HL-60/S4 (cell line): Measurements from ENCODE around the gene ZNF777.
"Not testable (repeated sequence)": the region's sequence is repeated elsewhere in the genome, so short reads cannot be mapped to it uniquely, and the experiment has no call there.

Experiments used
- in situ Hi-C: fragments of 300-500 bp; cut with MboI; formaldehyde crosslinking; loops from 2 replicates; pipeline ENCODE4 v1.14.3; 2022; ENCODE audit warnings: low sequenced_read_pairs

Gene ZNF777

DNA sequence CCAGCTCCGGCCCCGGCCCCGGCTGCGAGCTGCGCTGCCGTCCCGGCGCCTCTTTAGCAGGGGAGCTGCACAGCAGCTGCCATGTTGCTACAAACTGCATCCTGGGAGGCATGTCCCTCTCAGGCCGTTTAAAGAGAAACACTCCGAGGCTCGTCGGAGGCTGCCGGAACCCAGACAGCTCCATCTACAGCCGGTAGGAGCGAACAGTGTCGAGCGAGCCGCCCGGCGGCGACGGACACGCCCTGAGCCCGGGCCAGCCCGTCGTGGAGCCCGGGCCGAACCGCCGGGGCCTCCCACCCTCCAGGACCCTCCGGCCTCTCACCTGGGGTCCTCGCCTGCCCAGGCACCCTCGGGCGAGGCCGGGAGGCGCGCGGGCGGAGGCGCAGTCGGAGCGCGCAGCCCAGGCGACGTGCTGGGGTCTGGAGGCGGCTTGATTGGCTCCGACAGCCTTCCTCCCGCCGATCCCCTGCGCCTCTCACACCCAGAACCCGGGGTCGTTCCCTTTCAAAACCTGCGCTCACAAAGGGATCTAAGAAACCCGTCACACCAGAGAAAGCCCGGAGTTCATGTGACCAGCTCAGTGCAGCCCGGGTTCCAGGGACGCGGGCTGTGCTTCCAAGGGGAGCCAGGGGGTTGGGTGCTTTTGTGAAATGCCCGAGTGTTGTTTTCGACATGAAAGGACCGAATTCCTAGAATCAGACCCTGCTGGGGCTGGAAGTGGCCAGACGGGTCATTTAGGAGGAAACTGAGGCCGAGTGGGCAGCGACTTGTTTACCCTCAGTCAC lies at the start of gene ZNF777:
Gene ZNF777 (minus strand): TSS at position 570 of the 785 bp plus-strand sequence. CDS start 5,040 bp downstream, outside the sequence.
- in situ Hi-C loops, result no loop called here

DNA sequence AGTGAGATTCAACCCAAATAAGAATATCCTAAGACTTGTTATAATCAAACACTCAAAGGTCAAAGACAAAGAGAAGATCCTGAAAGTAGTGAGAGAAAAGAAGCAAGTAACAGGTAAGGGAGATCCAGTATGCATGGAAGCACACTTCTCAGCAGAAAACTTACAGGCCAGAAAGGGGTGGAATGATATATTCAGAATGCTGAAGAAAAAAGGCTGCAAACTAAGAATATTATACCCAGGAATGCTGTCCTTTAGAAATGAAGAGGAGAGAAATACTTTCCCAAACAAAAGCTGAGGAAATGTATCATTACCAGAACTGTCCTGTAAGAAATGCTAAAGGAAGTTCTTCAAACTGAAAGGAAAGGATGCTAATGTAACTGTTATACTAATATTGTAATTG lies 49.4 kb upstream of the ZNF777 start:
- in situ Hi-C loops, result no loop called here

DNA sequence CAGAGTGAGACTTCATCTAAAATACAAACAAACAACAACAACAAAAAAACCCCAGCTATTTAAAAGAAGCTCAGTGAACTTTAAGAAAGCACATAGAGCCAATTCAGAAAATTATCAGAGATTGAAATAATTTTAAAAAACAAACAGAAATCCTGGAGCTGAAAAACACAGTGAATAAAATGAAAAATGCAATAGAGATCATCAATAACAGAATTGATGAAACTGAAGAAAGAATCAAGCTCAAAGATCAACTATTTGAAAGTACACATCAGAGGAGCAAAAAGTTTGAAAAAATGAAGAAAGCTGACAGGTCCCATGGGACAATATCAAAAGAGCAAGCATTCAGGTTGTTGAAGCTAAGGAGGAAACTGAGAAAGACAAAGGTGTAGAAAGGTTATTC lies 48.9 kb upstream of the ZNF777 start:
- in situ Hi-C loops, result no loop called here

DNA sequence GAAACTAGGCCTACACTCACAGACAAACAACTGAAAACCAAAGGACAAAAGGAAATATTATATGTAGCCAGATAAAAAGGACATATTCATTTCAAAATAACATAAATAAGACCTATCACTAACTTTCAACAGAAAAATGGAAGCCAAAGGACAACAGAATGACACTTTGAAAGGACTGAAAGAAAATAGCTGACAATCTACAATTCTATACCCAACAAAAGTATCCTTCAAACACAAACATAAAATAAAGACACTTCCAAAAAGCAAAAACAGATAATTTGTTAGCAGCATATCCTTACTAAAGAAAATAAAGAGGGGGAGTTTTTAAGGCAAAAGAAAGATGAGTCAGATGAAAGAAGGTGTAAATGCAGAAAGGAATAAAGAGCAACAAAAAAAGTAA lies 44.7 kb upstream of the ZNF777 start:
- in situ Hi-C loops, result no loop called here

DNA sequence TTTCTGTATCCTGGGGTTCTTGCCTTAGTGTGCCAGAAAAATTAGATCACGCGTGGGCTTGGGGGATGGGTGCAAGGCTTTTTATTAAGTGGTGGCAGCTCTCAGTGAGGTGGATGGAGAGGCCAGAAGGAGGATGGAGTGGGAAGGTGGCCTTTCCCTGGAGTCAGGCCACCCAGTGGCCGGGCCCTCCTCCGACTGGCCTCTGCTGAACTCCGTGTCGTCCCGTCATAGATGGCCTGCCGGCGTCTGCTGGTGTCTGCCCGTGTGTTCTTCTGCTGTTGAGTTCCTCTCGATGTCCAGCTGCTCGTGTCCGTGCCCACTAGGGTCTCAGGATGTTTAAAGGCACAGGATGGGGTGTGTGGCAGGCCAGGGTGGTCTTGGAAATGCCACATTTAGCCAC lies 40.8 kb upstream of the ZNF777 start:
- in situ Hi-C loops, result no loop called here

DNA sequence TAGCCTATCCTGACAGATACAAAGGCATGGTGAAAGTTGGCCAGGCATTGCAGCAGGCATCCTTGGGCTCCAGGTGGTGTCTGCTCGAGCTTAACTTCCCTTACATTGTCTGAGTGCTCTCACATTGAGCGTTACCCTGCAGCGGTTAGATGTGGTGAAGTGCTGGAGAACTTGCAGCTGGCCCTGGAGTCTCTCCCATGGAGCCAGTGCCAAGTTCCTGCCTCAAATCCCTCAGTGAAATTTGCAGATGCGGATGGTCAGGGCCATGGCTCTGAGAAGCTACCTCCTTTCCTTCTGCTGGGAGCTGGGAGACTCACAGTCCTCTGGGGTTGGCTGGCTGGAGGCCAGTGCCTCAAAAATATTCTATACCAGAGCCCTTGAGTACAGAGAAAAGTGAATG lies 40.0 kb upstream of the ZNF777 start:
- in situ Hi-C loops, result no loop called here

DNA sequence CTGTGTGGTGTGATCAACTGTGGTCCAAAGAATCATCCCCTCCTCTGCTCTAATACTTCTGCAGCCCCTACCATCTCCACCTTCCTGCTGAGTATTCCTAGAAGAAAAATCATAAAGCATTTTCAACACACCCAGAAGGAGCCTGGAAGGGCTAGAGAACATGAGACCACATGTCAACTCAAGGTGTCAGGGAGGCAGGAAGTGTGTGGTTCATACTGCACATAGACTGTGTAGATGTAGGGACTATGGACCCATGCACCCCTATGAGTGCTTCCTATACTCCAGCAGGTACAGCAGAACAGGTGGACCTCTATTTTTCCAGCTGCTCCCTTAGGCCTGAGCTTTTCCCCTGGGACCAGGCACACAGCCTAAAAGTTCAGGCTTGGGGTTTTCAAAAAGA lies 39.3 kb upstream of the ZNF777 start:
- in situ Hi-C loops, result no loop called here

DNA sequence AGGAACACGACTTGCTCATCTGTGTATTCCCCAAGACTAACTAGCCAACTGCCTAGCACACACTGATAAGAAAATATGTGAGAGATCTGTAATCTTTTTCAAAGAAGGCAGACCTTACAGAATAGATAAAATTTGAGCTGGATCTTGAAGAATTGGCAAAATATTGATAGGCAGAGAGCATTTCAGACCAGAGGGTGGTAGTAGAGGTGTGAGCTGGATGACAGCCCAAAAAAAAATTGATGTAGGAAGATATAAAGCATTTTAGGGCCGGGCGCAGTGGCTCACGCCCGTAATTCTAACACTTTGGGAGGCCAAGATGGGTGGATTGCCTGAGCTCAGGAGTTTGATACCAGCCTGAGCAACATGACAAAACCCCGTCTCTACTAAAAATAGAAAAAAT lies 37.9 kb upstream of the ZNF777 start:
- in situ Hi-C loops, result no loop called here

DNA sequence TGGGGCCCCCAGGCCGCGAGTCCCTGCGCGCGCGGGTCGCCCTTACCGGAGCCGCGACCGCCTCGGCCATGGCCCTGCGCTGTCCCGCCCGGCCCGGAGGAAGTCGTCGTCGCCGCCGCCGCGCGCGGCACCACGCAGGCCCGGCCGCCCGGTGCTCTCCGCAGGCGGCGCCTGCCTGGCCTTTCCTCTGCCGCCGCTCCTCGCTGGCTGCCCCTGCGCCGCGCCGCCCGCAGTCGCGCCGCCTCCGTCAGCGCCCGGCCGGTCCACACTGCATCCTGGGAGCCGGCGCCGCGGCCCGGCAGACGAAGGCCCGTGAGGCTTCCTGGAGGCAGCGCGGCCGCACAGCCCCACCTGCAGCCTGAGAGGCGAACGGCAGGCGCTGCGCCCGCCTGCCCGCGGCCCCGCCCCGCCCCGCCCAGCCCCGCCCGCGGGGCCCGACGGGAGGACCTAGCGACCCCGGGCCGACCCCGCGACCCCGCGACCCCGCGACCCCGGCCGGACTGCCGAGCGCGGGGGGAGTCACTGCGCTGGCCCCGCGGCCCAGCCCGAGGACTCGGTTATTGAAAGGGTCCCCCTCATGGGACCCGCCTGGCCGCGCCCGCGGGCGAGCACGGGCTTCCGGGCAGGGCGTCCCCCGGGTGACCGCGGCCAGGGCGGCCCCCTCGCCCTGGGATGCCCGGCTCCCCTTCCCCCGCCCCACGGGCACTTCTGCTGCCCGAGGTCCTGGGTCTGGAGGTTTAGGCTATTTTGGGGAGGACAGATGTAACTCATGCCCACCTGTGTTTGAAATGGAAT lies 36.8 kb upstream of the ZNF777 start, which contains the start of gene ZNF746:
Gene ZNF746 (minus strand): TSS at position 343 of the 795 bp plus-strand sequence. CDS start 273 bp downstream, at position 70.
- in situ Hi-C loops, result no loop called here

DNA sequence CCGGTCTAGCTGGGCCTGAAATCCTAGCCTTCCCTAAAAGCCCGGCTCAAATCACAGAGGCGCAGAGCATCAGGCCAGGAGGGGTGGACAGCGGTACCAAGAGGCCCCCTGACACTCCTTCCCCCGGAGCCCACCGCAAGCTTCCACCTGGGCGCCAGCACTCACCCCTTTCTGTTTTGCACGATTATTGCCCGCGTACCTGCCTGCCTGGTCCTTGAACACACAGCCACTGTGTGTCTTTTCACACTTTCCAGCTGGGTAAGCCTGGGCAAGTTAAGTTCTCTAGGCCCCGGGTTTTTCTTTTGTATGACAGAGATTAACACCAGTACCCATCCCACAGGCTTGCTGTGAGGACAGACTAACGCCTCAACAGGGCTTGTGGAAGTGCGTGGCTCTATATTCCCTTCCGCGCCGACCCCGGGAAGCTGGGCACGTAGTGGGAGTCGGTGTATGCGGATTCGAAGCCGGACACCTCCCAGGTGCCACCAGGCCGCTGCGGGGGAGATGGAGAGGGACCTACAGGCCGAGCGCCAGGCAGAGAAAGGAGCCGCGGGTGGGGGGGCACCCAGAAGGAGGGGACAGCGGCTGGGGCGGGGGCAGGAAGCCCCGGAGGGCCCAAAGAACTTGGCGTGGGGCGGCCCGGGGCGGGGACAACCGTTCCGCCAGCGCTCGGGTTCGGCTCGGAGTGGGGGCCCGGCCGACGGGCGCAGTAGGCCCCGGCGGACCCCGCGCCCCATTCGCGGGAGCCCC lies 36.0 kb upstream of the ZNF777 start:
- in situ Hi-C loops, result no loop called here

DNA sequence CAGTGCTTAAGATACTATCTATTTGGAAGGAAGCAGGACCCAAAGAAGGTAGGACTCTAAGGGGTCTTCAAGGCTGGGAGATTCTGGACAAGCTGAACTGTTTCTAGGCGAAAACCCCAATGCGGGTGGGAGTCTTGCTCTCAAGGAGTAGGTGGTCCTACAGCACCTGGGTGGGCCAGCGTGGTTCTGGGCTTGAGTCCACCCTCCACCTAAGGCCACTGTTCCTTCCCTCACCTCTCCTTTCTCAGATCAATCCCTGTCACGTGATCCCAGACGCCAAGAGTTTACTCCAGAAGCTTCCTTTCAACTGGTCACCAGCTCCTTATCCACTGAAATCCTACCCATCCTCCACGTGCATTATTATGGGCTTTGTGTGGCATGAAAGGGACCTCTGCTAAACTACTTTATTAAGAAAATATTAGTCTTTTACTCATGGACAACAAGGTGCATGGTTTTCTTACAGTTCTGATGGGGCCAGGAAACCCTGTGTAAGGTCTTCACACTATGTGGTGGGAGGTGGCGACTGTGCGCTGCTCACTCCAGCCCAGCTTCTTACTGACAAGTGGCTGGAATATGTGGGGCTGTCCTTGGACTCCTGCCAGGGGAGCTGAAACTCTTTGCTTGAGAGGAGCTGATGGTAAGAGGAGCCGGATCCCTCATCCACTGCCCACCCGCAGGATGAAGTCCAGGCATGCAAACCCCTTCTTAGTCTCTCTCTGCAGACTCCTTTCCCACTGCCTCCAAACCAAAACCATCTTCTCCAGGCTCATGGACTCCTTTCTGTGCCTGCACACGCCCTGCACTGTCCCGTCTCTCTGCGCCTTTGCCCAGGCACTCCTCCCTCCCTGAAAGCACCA lies 35.2 kb upstream of the ZNF777 start:
- in situ Hi-C loops, result no loop called here

DNA sequence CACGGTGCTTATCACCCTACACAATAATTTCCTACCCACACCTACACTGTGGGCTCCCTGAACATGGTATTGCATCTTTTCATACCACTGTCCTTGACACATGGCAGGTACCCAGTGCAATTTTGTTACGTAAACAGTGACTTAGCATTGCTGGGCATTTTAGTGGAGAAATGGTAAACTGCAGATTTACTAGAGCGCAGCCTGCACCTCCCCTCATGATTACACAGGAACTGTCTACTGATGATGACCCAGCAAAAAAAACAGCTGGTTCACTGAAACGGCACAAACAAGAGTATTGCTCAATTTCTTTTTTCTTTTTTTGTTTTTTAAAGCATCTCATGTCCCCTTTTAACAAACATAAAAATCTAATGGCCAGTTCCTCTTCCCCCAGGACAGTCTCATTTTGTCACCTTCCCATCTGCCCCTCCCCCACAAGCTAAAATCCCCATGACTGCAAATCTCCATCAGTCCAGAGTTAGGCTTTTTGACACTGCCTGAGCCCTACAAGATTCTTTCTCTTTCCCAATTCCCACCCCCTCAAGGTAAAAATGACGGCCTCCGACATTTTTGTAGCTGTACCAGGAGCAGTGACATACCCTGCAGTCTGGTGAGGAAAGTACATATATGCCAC lies 34.0 kb upstream of the ZNF777 start:
- in situ Hi-C loops, result no loop called here

DNA sequence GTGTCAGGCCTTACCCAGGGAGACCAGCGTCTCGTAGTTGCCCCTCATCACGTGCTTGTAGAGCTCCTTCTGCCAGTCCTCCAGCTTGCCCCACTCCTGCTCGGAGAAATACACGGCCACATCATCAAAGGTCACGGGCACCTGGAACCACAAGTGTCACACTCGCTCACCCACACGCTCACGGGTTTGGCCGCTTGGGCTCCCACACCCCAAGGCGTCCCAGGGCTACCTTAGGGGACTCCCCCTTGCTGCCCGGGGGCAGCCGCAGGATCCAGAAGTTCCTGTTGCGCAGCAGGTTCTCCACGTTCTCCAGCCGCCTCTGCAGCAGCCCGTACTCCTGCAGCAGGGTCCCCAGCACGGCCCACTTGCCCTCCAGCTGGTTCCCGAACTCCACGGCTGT lies 33.1 kb upstream of the ZNF777 start:
- in situ Hi-C loops, result not testable (repeated sequence)

DNA sequence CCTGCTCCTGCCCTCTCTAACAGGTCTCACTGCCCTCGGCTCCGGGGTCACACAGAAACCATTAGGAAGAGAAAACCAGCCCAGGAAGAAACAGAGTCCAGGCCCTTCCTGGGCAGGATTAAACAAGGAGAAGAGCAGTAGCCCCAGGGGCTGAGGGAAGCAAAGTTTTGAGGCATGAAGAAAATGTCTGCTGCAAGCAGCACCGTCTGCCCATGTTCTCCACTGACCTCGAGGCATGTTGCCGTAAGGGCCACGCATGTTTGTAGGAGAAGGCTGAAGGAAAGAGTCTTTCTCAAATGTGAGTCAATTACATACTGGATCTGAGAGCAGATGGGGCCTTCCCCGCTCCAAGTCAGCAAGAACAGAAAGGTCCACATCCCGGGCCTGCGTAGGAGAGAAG lies 32.5 kb upstream of the ZNF777 start:
- in situ Hi-C loops, result no loop called here

DNA sequence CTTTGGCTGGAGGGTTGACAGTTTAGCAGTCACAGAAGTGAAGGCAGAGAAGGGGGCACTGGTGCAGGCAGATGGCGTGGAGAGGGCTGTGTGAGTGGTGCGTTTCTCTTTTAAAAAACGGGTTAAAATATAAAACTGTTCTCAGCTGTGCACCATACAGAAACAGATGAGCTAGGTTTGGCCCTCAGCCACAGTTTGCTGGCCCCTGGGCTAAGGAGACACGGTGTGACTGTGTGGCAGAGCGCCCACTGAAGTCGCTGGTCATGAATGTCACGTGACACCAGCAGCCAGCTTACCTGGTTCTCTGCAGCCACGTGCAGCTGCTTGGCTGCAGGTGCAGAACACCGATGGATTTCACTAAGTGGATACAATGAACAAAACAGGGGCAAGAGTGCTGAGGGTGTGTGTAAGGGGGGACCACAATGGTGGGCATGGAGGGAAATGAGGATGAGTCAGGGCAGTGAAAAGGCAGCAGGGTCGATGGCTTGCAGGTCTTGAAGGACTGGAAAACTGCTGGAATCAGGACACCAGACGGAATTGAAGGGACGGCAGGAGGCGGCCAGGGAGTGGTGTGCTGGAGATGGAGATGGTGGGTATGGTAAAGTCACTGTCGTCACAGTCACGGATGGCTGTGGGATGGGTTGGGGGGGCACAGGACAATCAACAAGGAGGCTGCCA lies 29.4 kb upstream of the ZNF777 start:
- in situ Hi-C loops, result no loop called here

DNA sequence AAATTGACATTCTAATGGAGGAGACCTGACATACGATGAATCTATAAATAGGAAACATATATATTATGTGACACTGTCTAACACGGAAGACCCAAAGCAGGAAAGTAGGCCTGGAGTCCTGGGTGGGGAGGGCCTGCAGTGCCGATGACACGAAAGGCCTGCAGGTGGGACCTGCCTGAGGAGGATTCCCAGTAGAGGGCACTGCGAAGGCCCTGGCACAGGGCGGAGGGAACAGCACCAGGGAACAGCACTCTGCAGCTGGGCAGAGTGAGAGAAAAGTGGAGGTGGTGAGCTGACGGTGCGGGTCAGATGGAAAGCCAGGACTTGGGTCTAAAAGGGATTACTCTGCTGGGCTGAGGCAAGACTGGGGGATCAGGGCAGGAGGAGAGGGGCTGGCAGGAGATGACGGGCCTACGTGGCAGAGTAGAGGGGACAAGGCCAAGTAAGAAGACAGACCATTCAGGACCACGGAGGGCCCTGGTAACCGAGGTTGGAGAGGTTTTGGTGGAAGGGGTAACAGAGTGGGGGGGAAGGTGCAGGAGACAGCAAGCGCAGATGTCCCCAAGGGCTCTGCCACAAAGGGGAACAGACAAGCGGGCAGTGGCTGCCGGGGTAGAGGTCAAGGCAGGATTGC lies 28.6 kb upstream of the ZNF777 start:
- in situ Hi-C loops, result no loop called here

DNA sequence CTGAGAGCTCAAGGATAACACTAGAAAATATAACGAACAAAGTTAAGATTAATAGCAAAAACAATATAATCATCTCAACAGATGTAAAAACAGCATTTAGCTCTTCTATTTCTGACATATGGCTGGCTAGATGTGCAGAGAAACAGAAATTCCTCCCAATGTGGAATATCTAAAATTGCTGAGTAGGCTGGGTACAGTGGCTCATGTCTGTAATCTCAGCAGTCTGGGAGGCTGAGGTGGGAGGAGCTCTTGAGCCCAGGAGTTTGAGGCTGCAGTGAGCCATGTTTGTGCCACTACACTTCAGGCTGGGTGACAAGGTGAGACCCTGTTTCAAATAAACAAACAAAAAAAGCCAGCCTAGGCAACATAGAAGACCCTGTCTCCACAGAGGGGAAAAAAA lies 18.7 kb upstream of the ZNF777 start:
- in situ Hi-C loops, result no loop called here

DNA sequence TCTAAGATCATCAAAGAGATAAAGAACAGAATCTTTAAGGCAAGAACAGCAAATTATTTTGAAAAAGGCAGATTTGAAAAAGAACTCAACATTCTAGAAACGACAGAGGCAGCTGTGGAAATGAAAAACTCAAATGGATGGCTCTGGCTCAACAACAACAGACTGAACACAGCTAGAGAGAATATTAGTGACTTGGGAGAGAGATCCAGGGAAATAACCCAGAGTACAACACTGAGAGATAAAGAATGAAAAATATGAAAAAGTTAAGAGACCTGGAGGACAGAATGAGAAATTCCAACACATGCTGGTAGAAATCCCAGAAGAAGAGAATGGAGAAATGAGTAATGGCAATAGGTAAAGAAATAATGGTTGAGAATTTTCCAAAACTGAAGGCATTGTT lies 17.9 kb upstream of the ZNF777 start:
- in situ Hi-C loops, result no loop called here
